Renal cortical epithelial cell (primary cell): ENCODE results near the gene SIRT1. TPM values are rescaled to one million over a fixed set of nuclear protein-coding genes. Genes with fewer than 3 reads are reported as not detected.
"Not testable (repeated sequence)": the region's sequence is repeated elsewhere in the genome, so short reads cannot be mapped to it uniquely, and the experiment has no call there.

Experiments
- DNase-seq: peaks from one replicate; pipeline ENCODE4 v3.0.0-alpha.2; 2011; ENCODE audit warnings: low read depth
- total RNA-seq: library from RNA; depleted of rRNA; stranded (reverse); fragments of >200 nt; gene quantifications from 2 replicates; pipeline ENCODE4 v1.2.3, GENCODE V29; 2014

The SIRT1 gene
- 11.6 and 23.9 TPM in 2 replicates for total RNA-seq

GRCh38 chr10:67884313-67884841 lies at the start of gene SIRT1:
SIRT1 (plus strand) TSS chr10:67884656; CDS start chr10:67884722, 66 bp downstream.
- DNase-seq, result peak; percentile 80

- not testable (repeated sequence) for DNase-seq
Observed at GRCh38 chr10:67835541-67836394, 48.7 kb upstream of the SIRT1 start.

DNA sequence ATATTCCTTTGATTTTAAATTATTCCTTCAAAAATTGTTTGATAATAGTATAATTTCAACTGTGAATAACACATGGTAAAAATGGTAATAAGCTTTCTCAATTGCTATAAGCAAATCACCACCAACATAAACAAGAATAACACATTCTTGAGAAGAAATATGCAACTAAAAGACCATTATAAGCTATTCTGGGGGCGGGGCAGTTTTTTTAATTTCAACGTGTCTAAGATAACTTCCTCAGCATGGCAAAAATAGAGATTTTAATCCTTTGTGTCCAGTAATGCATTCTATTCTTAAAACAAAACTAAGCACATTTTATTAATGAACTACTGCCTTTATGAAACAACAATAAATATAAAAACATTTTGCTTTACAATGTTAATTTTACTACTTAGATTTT lies 48.0 kb upstream of the SIRT1 start:
- no peak for DNase-seq

DNA sequence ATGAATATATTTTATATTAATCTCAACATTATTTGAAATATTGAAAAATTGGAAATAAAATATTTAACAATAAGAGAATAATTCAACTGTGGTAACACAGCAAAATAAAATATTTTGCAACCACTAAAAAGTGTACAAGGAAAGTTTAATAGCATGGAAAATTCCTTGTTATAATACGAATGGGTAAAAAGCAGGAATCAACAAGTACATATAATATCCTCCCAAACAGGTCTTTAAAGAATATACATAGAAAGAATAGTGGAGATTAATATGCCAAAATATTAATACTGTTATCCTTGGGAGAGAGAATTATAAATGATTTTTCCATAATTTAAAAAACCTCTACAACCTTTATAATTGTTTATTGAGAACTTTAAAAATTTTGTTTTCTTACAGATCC lies 47.5 kb upstream of the SIRT1 start:
- DNase-seq, result no peak

GRCh38 chr10:67837541-67838314 lies 46.7 kb upstream of the SIRT1 start, which contains the start of gene DNAJC12:
DNAJC12 (minus strand) TSS chr10:67838188; CDS start chr10:67838011, 177 bp downstream.
- DNase-seq, result peak; percentile 67

DNA sequence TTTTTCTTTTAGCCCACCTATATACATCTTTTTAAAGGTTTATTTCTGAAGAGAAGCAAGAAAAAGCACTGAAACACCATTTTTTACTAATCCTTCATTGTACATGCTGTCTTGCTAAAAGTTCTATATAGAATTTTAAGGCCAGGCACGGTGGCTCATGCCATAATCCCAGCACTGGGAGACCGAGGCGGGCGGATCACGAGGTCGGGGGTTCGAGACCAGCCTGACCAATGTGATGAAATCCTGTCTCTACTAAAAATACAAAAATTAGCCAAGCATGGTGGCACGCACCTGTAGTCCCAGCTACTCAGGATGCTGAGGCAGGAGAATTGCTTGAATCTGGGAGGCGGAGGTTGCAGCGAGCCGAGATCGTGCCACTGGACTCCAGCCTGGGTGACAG lies 44.9 kb upstream of the SIRT1 start:
- not testable (repeated sequence) for DNase-seq

DNA sequence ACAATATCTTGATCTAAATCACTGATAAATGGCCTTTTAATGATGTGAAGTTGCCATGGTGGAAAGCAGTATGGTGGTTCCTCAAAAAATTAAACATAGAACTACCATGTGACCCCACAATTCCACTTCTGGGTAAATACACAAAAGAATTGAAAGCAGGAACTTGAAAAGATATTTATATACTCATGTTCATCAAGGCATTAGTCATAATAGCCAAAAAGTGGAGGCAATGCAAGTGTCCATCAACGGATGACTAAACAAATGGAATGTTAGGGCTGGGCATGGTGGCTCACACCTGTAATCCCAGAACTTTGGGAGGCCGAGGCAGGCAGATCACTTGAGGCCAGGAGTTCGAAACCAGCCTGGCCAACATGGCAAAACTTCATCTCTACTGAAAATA lies 44.5 kb upstream of the SIRT1 start:
- DNase-seq, result no peak

GRCh38 chr10:67841737-67842136 lies 42.7 kb upstream of the SIRT1 start:
- no peak for DNase-seq

DNA sequence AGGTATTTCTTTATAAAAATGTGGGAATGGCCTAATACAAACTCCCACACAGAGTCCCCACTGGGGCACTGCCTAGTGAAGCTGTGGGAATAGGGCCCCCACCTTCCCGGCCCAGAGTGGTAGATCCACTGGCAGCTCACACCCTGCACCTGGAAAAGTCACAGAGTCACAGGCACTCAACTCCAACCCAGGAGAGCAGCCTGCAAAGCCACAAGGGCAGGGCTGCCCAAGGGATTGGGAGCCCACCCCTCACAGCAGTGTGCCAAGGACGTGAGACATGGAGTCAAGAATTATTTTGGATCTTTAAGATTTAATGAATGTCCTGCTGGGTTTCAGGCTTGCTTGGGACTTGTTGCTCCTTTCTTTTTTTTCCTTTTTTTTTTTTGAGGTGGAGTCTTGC lies 41.2 kb upstream of the SIRT1 start:
- DNase-seq, result no peak

GRCh38 chr10:67849331-67850011 lies 35.0 kb upstream of the SIRT1 start:
- peak; percentile 91 for DNase-seq

DNA sequence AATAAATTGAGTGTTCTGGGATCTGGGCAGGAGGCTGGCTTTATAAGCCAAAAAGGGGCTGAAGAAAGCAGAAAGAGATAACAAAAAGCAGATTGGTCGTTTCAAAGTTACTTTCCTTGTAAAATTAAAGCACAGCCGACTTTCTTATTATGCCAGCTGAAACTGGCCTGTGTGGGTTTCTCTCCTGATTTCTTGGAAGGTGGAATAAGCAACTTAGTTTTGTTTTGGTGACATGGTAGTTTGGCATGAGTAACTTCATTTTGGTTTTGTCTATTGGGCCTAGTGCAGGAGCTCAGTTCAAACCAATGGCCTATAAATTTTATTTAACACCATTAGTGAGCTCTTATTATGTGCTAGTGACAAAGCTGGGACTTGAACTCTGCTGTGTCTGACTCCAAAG lies 33.3 kb upstream of the SIRT1 start:
- DNase-seq, result no peak

- no peak for DNase-seq
Observed at GRCh38 chr10:67852761-67853160, 31.7 kb upstream of the SIRT1 start.

- DNase-seq, result no peak
Observed at GRCh38 chr10:67853512-67853911, 30.9 kb upstream of the SIRT1 start.

GRCh38 chr10:67858971-67859370 lies 25.5 kb upstream of the SIRT1 start:
- no peak for DNase-seq

- DNase-seq, result no peak
Observed at GRCh38 chr10:67861750-67862432, 22.6 kb upstream of the SIRT1 start.

DNA sequence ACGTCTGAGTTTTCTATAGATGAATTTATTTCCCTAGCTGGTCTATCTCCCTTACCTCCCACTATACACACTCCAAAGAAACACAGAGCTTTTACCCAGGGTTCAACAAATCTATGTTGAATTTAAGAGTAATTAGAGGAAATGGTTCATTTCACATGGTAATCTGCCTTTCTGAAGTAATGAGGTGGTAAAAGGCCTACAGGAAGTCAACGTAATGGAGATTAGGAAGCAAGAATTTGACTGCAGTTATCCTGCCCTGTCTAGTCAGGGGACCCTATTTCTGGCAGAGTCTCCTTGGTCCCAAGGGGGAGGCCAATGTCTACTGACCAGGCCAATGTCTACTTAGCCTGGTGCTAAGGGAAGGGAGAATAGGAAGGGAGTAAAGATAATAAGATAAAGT lies 21.4 kb upstream of the SIRT1 start:
- DNase-seq, result no peak

GRCh38 chr10:67864607-67865371 lies 19.7 kb upstream of the SIRT1 start:
- DNase-seq, result no peak

- DNase-seq, result no peak
Observed at GRCh38 chr10:67868132-67868531, 16.3 kb upstream of the SIRT1 start.

DNA sequence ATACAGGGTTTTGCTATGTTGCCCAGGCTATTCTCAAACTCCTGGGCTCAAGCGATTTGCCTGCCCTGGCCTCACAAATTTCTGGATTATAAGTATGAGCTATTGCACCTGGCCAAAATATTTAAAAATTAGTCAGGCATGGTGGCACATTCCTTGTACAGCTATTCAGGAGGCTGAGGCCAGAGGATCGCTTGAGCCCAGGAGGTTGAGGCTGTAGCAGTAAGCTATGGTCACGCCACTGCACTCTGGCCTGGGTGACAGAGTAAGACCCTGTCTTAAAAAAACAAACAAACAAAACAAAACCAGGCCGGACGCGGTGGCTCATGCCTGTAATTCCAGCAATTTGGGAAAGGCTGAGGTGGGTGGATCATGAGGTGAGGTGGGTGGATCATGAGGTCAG lies 14.5 kb upstream of the SIRT1 start:
- DNase-seq, result no peak

- DNase-seq, result no peak
Observed at GRCh38 chr10:67875340-67876238, 8.9 kb upstream of the SIRT1 start.
